ENCODE results near the gene ANKRD36C.
"Not testable (repeated sequence)": the region's sequence is repeated elsewhere in the genome, so short reads cannot be mapped to it uniquely, and the experiment has no call there.

GRCh38 chr2:95911431-95911830 lies 80.2 kb downstream of the ANKRD36C start:
- not testable (repeated sequence) for TF ChIP-seq EZH2, CTCF (IDR thresholded peaks at IDR 0.05)
